OCI-LY3 (cell line): ENCODE measurements around the gene BCL7A.

Experiments
- EZH2phosphoT487 ChIP-seq: fragments of 200-600 bp; shearing (Covaris generic); IDR thresholded peaks from 2 replicates; pipeline ENCODE4 v1.6.1; 2018; ENCODE audit warnings: antibody characterized with exemption, mixed run types, low read depth
- TF ChIP-seq, protein P1 (sequence below): fragments of 200-600, 300-600 bp; sonication (generic); IDR thresholded peaks from 2 replicates; pipeline ENCODE4 v1.5.1; 2014; ENCODE audit warnings: antibody characterized with exemption, low read length, low read depth

DNA sequence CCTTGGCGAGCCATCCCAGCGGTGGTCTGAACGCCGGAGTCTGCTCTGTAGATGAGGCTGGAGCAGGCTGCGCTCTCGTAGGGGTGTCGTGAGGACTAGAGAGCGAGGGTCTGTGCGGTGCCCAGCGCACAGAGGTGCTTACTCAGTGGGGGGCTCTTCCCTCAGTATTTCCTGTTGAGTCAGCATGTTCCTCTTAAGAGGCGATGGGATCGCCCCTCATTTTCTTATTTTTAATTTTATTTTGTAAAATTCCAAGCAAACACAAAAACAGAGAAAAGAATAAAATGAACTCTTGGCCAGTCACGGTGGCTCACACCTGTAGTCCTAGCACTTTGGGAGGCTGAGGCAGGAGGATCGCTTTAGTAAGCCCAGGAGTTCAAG, 40.8 kb upstream of the BCL7A start:
- TF ChIP-seq, protein P1, sequence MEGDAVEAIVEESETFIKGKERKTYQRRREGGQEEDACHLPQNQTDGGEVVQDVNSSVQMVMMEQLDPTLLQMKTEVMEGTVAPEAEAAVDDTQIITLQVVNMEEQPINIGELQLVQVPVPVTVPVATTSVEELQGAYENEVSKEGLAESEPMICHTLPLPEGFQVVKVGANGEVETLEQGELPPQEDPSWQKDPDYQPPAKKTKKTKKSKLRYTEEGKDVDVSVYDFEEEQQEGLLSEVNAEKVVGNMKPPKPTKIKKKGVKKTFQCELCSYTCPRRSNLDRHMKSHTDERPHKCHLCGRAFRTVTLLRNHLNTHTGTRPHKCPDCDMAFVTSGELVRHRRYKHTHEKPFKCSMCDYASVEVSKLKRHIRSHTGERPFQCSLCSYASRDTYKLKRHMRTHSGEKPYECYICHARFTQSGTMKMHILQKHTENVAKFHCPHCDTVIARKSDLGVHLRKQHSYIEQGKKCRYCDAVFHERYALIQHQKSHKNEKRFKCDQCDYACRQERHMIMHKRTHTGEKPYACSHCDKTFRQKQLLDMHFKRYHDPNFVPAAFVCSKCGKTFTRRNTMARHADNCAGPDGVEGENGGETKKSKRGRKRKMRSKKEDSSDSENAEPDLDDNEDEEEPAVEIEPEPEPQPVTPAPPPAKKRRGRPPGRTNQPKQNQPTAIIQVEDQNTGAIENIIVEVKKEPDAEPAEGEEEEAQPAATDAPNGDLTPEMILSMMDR, result no peak
- no peak for TF ChIP-seq EZH2phosphoT487
